BJ (cell line): ENCODE measurements around the gene LUC7L. TPM values are rescaled to one million over a fixed set of nuclear protein-coding genes. Genes with fewer than 3 reads are reported as not detected.
"Not testable (repeated sequence)": the region's sequence is repeated elsewhere in the genome, so short reads cannot be mapped to it uniquely, and the experiment has no call there.

Experiments used
- CTCF ChIA-PET: fragments of 350-600 bp; formaldehyde crosslinking; extraction: SDS; loops from one replicate; lab custom pipeline; 2021; ENCODE audit warnings: antibody characterized with exemption, inconsistent platforms; lab: Yijun Ruan, JAX
- POLR2A ChIA-PET: fragments of 300-600 bp; sonication (Branson Sonifier 250); formaldehyde crosslinking; extraction: SDS; loops from one replicate; lab custom pipeline; 2021; ENCODE audit warnings: antibody characterized with exemption; lab: Charles Lee
- DNase-seq: peaks from one replicate; pipeline ENCODE4 v3.0.0-alpha.2; 2011; ENCODE audit warnings: low read depth
- H3K27me3 ChIP-seq: 2 replicates; pipeline ENCODE4 v1.6.0; 2011; ENCODE audit warnings: low read length; ENCODE audit not compliant: control insufficient read depth, insufficient read depth
- H3K36me3 ChIP-seq: 2 replicates; pipeline ENCODE4 v1.5.1; 2011; ENCODE audit warnings: low read length; ENCODE audit not compliant: control insufficient read depth, insufficient read depth
- H3K4me3 ChIP-seq: 2 replicates; pipeline ENCODE4 v1.5.1; 2011; ENCODE audit warnings: low read depth, mild to moderate bottlenecking, control low read depth, low read length
- CTCF ChIP-seq: IDR thresholded peaks from 2 replicates; pipeline ENCODE4 v1.5.1; 2011; ENCODE audit warnings: low read depth, mild to moderate bottlenecking, control low read depth, inconsistent platforms, low read length, moderate library complexity; ENCODE audit not compliant: insufficient read depth
- polyA plus RNA-seq: library from polyadenylated mRNA; depleted of rRNA; stranded (reverse); fragments of >200 nt; gene quantifications from 2 replicates; pipeline ENCODE4 v1.2.3, GENCODE V29; 2011

Gene LUC7L
- polyA plus RNA-seq, 1 experiment: 23.3 TPM

- ChIA-PET POLR2A (no interaction called here), CTCF (no interaction called here)
- TF ChIP-seq CTCF: no peak
- no peak for DNase-seq
- Histone ChIP-seq H3K27me3 (peaks cover 37% of the 10 kb centered on the region), H3K4me3 (no peak overlapping the region), H3K36me3 (no peaks in the 10 kb centered on the region)
Measured at GRCh38 chr16:166375-167121, 62.7 kb downstream of the LUC7L start.

GRCh38 chr16:165539-166374 is 63.5 kb downstream of the LUC7L start, which contains the start of gene HBM:
TSS of gene HBM (plus strand) at chr16:165978. CDS start at chr16:165998, 20 bp downstream.
- ChIA-PET POLR2A (no interaction called here), CTCF (no interaction called here)
- Histone ChIP-seq H3K36me3 (no peaks in the 10 kb centered on the region), H3K4me3 (no peak within 1 kb of the TSS), H3K27me3 (peaks cover 36% of the 10 kb centered on the region)
- TF ChIP-seq CTCF: no peak
- no peak for DNase-seq

GRCh38 chr16:164827-165538 is 64.3 kb downstream of the LUC7L start:
- TF ChIP-seq CTCF: no peak
- Histone ChIP-seq H3K4me3 (no peak overlapping the region), H3K36me3 (no peaks in the 10 kb centered on the region), H3K27me3 (peaks cover 33% of the 10 kb centered on the region)
- ChIA-PET CTCF (no interaction called here), POLR2A (no interaction called here)
- no peak for DNase-seq

- POLR2A ChIA-PET, DNase-seq, H3K36me3 ChIP-seq, H3K4me3 ChIP-seq, CTCF ChIA-PET: not testable (repeated sequence)
- H3K27me3 ChIP-seq: peaks cover 33% of the 10 kb centered on the region
Measured at GRCh38 chr16:164134-164823, 65.0 kb downstream of the LUC7L start.

- DNase-seq, H3K36me3 ChIP-seq, H3K4me3 ChIP-seq, CTCF ChIA-PET, POLR2A ChIA-PET: not testable (repeated sequence)
- H3K27me3 ChIP-seq: peaks cover 30% of the 10 kb centered on the region
Measured at GRCh38 chr16:163696-164095, 65.6 kb downstream of the LUC7L start.

GRCh38 chr16:163139-163538 is 66.1 kb downstream of the LUC7L start:
- POLR2A ChIA-PET, DNase-seq, H3K36me3 ChIP-seq, CTCF ChIA-PET, H3K4me3 ChIP-seq: not testable (repeated sequence)
- H3K27me3 ChIP-seq: peaks cover 26% of the 10 kb centered on the region
